NCI-H2171 treated with DMSO at 0.1 percent for 48 hours (cell line): Measurements from ENCODE around the gene HSPA4L.

ENCODE experiments used
- DNase-seq: peaks from one replicate; lab custom pipeline; 2025; lab: John Stamatoyannopoulos, UW

The HSPA4L gene

GRCh38 chr4:127783955-127784770, 2.0 kb downstream of the HSPA4L start:
- DNase-seq: no peak

GRCh38 chr4:127788517-127788916, 6.4 kb downstream of the HSPA4L start:
- no peak for DNase-seq

- DNase-seq: no peak
These were observed 9.3 kb downstream of the HSPA4L start for GRCh38 chr4:127791391-127791790.

GRCh38 chr4:127793528-127793927, 11.4 kb downstream of the HSPA4L start:
- DNase-seq: no peak

- no peak for DNase-seq
These were observed 17.6 kb downstream of the HSPA4L start for GRCh38 chr4:127799711-127800110.

GRCh38 chr4:127809173-127809800, 27.2 kb downstream of the HSPA4L start:
- DNase-seq: no peak

- no peak for DNase-seq
These were observed 28.4 kb downstream of the HSPA4L start for GRCh38 chr4:127810551-127810950.

- no peak for DNase-seq
These were observed 40.3 kb downstream of the HSPA4L start for GRCh38 chr4:127822430-127822829.

- DNase-seq: no peak
These were observed 46.0 kb downstream of the HSPA4L start for GRCh38 chr4:127828121-127828520.

GRCh38 chr4:127829014-127829413, 46.9 kb downstream of the HSPA4L start:
- DNase-seq: no peak

GRCh38 chr4:127832585-127832984, 50.5 kb downstream of the HSPA4L start:
- no peak for DNase-seq

- no peak for DNase-seq
These were observed 61.8 kb downstream of the HSPA4L start for GRCh38 chr4:127843704-127844600.

- no peak for DNase-seq
These were observed 62.5 kb downstream of the HSPA4L start for GRCh38 chr4:127844601-127845116.

- no peak for DNase-seq
These were observed 63.9 kb downstream of the HSPA4L start for GRCh38 chr4:127846061-127846460.

- DNase-seq: no peak
These were observed 64.6 kb downstream of the HSPA4L start for GRCh38 chr4:127846765-127847164.

- DNase-seq: no peak
These were observed 67.5 kb downstream of the HSPA4L start for GRCh38 chr4:127849505-127850234.

GRCh38 chr4:127852661-127853060, 70.5 kb downstream of the HSPA4L start:
- DNase-seq: no peak

- DNase-seq: no peak
These were observed 74.2 kb downstream of the HSPA4L start for GRCh38 chr4:127856196-127856812.

GRCh38 chr4:127856813-127857447, 74.8 kb downstream of the HSPA4L start:
- DNase-seq: no peak

- no peak for DNase-seq
These were observed 75.5 kb downstream of the HSPA4L start for GRCh38 chr4:127857641-127858040.

GRCh38 chr4:127868196-127868595, 86.1 kb downstream of the HSPA4L start:
- DNase-seq: no peak
